Trophoblast cell (in vitro differentiated cells and primary cell): ENCODE results near the gene PALM3.
A peak's percentile ranks its signal among the peaks of the same experiment; 100 is the strongest.

Source experiments
- DNase-seq, 2 donors: peaks; one replicate each; pipeline ENCODE4 v3.0.0-alpha.2; 2016
- H2AFZ ChIP-seq: 2 replicates; pipeline ENCODE4 v1.6.1; 2013; ENCODE audit warnings: low read length, moderate library complexity, mild to moderate bottlenecking; ENCODE audit not compliant: insufficient read depth, poor library complexity
- H2AK5ac ChIP-seq: 2 replicates; pipeline ENCODE4 v1.6.1; 2013; ENCODE audit warnings: mild to moderate bottlenecking, low read length
- H2BK120ac ChIP-seq: 2 replicates; pipeline ENCODE4 v1.6.1; 2013; ENCODE audit warnings: low read length, mild to moderate bottlenecking, moderate library complexity; ENCODE audit not compliant: insufficient read depth, poor library complexity
- H2BK12ac ChIP-seq: 2 replicates; pipeline ENCODE4 v1.6.1; 2013; ENCODE audit warnings: mild to moderate bottlenecking, low read length, moderate library complexity
- H2BK5ac ChIP-seq: 2 replicates; pipeline ENCODE4 v1.6.1; 2013; ENCODE audit warnings: low read length, low read depth, moderate library complexity, mild to moderate bottlenecking; ENCODE audit not compliant: poor library complexity
- H3K14ac ChIP-seq: 2 replicates; pipeline ENCODE4 v1.6.1; 2013; ENCODE audit warnings: mild to moderate bottlenecking, low read length
- H3K18ac ChIP-seq: 2 replicates; pipeline ENCODE4 v1.6.1; 2013; ENCODE audit warnings: mild to moderate bottlenecking, low read length
- H3K23ac ChIP-seq: 2 replicates; pipeline ENCODE4 v1.6.1; 2013; ENCODE audit warnings: low read length
- H3K27ac ChIP-seq: 2 replicates; pipeline ENCODE4 v1.5.1; 2013; ENCODE audit warnings: low read depth, mild to moderate bottlenecking, inconsistent platforms, low read length, moderate library complexity
- H3K27me3 ChIP-seq: 2 replicates; pipeline ENCODE4 v1.6.1; 2013; ENCODE audit warnings: inconsistent platforms, mild to moderate bottlenecking, low read length, moderate library complexity; ENCODE audit not compliant: insufficient read depth
- H3K36me3 ChIP-seq, 2 experiments: 1 replicate in 1 of 2; 2 replicates in 1 of 2; pipeline ENCODE4 v1.6.1; 2013; ENCODE audit warnings: low read length in 2 of 2, mild to moderate bottlenecking in 2 of 2, moderate library complexity in 1 of 2; ENCODE audit not compliant: insufficient read depth in 2 of 2, control insufficient read depth in 1 of 2
- H3K4ac ChIP-seq: 2 replicates; pipeline ENCODE4 v1.6.1; 2013; ENCODE audit warnings: low read depth, mild to moderate bottlenecking, low read length, moderate library complexity
- H3K4me1 ChIP-seq, 2 experiments: 1 replicate in 1 of 2; 2 replicates in 1 of 2; pipeline ENCODE4 v1.6.1; 2013; ENCODE audit warnings: low read length in 2 of 2, mild to moderate bottlenecking in 2 of 2, moderate library complexity in 1 of 2; ENCODE audit not compliant: insufficient read depth in 2 of 2, control insufficient read depth in 1 of 2
- H3K4me2 ChIP-seq: 2 replicates; pipeline ENCODE4 v1.6.1; 2013; ENCODE audit warnings: inconsistent platforms, mild to moderate bottlenecking, low read length, moderate library complexity
- H3K4me3 ChIP-seq: 2 replicates; pipeline ENCODE4 v1.5.1; 2013; ENCODE audit warnings: mild to moderate bottlenecking, low read depth, low read length, inconsistent platforms
- H3K79me1 ChIP-seq: one replicate; pipeline ENCODE4 v1.6.1; 2013; ENCODE audit warnings: low read length
- H3K79me2 ChIP-seq: 2 replicates; pipeline ENCODE4 v1.6.1; 2013; ENCODE audit warnings: low read length, mild to moderate bottlenecking; ENCODE audit not compliant: control insufficient read depth, insufficient read depth, poor library complexity
- H3K9ac ChIP-seq: 2 replicates; pipeline ENCODE4 v1.6.1; 2013; ENCODE audit warnings: mild to moderate bottlenecking, low read length
- H3K9me3 ChIP-seq: 2 replicates; pipeline ENCODE4 v1.6.1; 2013; ENCODE audit warnings: low read depth, mild to moderate bottlenecking, control low read depth, inconsistent platforms, low read length; ENCODE audit not compliant: insufficient read depth
- H4K12ac ChIP-seq: 2 replicates; pipeline ENCODE4 v1.6.1; 2013; ENCODE audit warnings: low read depth, mild to moderate bottlenecking, low read length, moderate library complexity
- H4K8ac ChIP-seq: 2 replicates; pipeline ENCODE4 v1.6.1; 2013; ENCODE audit warnings: low read depth, mild to moderate bottlenecking, low read length, moderate library complexity
- H4K91ac ChIP-seq: one replicate; pipeline ENCODE4 v1.6.1; 2013; ENCODE audit warnings: low read depth, mild to moderate bottlenecking, low read length, moderate library complexity
- WGBS: extraction: QIAGEN DNeasy Blood & Tissue Kit; methylation state at CpG from one replicate; pipeline ENCODE4 v1.1.7; 2013; ENCODE audit warnings: missing lambda C conversion rate; ENCODE audit not compliant: insufficient read length, insufficient coverage; ENCODE audit errors: extremely low coverage; 5-methylcytosine and 5-hydroxymethylcytosine counted together

Gene PALM3

GRCh38 chr19:14061081-14061749 lies 661 bp downstream of the PALM3 start:
- no peak overlapping the region for H3K4me2 ChIP-seq
- no peaks in the 10 kb centered on the region for H3K9me3 ChIP-seq
- H2BK12ac ChIP-seq: peak overlapping the region; percentile 18
- no peak overlapping the region for H3K23ac ChIP-seq
- H4K12ac ChIP-seq: no peak overlapping the region
- H4K91ac ChIP-seq: peak overlapping the region; percentile 70
- no peaks in the 10 kb centered on the region for H3K36me3 ChIP-seq
- peak overlapping the region; percentile 20 for H3K14ac ChIP-seq
- H3K4me3 ChIP-seq: no peak overlapping the region
- peak overlapping the region; percentile 26 for H4K8ac ChIP-seq
- peak overlapping the region; percentile 24 for H2BK5ac ChIP-seq
- no CpG with 5 or more reads among the region's 9 CpGs for WGBS
- peak overlapping the region; percentile 67 for H3K27ac ChIP-seq
- peaks cover 3% of the 10 kb centered on the region for H3K79me1 ChIP-seq
- DNase-seq: peak; percentile 70 to 84
- H3K4ac ChIP-seq: no peak overlapping the region
- peaks cover 0 to 7% of the 10 kb centered on the region in 2 experiments for H3K4me1 ChIP-seq
- H3K27me3 ChIP-seq: peaks cover 3% of the 10 kb centered on the region
- H2AFZ ChIP-seq: no peak overlapping the region
- no peak overlapping the region for H2AK5ac ChIP-seq
- H3K79me2 ChIP-seq: no peaks in the 10 kb centered on the region
- H3K18ac ChIP-seq: no peak overlapping the region
- H3K9ac ChIP-seq: no peak overlapping the region
- peak overlapping the region; percentile 64 for H2BK120ac ChIP-seq

DNA sequence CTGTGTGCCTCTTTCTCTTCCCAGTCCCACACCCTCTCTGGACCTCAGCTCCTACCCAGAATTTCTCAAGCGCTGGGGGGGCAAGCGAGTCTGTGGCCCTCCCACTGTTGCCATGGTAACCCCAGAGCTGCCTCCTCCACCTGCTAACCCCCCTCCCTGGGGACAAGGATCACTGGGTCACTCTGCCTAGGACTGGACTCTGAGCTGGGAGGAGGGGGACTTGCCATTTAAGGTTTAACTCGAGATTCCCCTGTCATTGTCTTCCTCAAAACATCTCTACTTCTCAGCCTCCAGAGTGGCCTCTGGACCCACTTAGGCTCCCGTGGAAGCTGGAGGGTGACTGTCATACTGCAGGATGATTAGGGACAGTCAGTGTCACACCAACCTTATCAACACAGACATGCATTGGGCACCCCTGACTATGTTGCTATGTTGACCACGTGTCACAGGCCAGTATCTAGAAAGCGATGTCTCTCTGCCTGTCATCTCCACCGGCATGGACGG lies 2.2 kb downstream of the PALM3 start:
- Histone ChIP-seq H4K12ac (no peak overlapping the region), H3K9me3 (no peaks in the 10 kb centered on the region), H4K8ac (no peak overlapping the region), H3K4ac (no peak overlapping the region), H3K18ac (no peak overlapping the region), H3K23ac (no peak overlapping the region), H3K27ac (no peak overlapping the region), H2AK5ac (no peak overlapping the region), H3K4me3 (no peak overlapping the region), H3K36me3 (no peaks in the 10 kb centered on the region), H2AFZ (no peak overlapping the region), H3K79me2 (no peaks in the 10 kb centered on the region), H2BK12ac (peak overlapping the region; percentile 25), H2BK120ac (no peak overlapping the region), H3K9ac (no peak overlapping the region), H3K14ac (no peak overlapping the region), H3K4me2 (no peak overlapping the region), H2BK5ac (no peak overlapping the region), H3K4me1 (peaks cover 0 to 7% of the 10 kb centered on the region in 2 experiments), H3K79me1 (peaks cover 3% of the 10 kb centered on the region), H3K27me3 (peaks cover 3% of the 10 kb centered on the region), H4K91ac (no peak overlapping the region)
- peak in 1 of 2 donors; percentile 13 for DNase-seq
- no CpG with 5 or more reads among the region's 8 CpGs for WGBS

DNA sequence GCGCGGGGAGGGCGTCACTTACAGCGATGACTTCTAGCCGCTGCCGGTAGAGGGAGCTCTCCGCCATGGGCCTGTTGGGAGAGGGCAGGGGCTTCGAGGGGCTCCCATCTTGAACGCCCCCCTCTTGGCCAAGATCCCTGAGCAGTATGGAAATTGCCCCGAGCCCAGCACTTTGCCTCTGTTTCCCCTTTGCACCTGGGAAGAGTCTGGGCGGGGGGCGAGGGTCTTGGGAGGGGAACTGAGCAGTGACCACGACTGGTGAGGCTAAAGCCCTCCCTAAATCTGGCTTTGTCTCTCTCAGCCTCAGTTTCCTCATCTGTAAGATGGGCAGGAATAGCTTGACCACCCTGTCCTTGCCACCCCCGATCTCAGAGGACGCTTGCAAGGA lies 2.8 kb downstream of the PALM3 start:
- Histone ChIP-seq H4K8ac (no peak overlapping the region), H3K4me2 (no peak overlapping the region), H3K18ac (no peak overlapping the region), H3K14ac (no peak overlapping the region), H2AK5ac (no peak overlapping the region), H3K9me3 (no peaks in the 10 kb centered on the region), H2BK120ac (no peak overlapping the region), H2AFZ (no peak overlapping the region), H3K27ac (no peak overlapping the region), H4K91ac (no peak overlapping the region), H3K4me3 (no peak overlapping the region), H3K23ac (no peak overlapping the region), H4K12ac (no peak overlapping the region), H3K79me2 (no peaks in the 10 kb centered on the region), H3K36me3 (no peaks in the 10 kb centered on the region), H3K79me1 (peaks cover 3% of the 10 kb centered on the region), H3K9ac (no peak overlapping the region), H3K4ac (no peak overlapping the region), H2BK12ac (no peak overlapping the region), H3K27me3 (peaks cover 3% of the 10 kb centered on the region), H2BK5ac (no peak overlapping the region), H3K4me1 (peaks cover 0 to 7% of the 10 kb centered on the region in 2 experiments)
- DNase-seq: no peak
- no CpG with 5 or more reads among the region's 15 CpGs for WGBS

GRCh38 chr19:14058182-14059092 lies 3.4 kb downstream of the PALM3 start:
- H3K27me3 ChIP-seq: peaks cover 3% of the 10 kb centered on the region
- DNase-seq: no peak
- H2BK12ac ChIP-seq: no peak overlapping the region
- H3K9ac ChIP-seq: no peak overlapping the region
- H4K91ac ChIP-seq: no peak overlapping the region
- no peak overlapping the region for H3K14ac ChIP-seq
- no peaks in the 10 kb centered on the region for H3K9me3 ChIP-seq
- peaks cover 0 to 7% of the 10 kb centered on the region in 2 experiments for H3K4me1 ChIP-seq
- no peak overlapping the region for H3K23ac ChIP-seq
- no peaks in the 10 kb centered on the region for H3K79me2 ChIP-seq
- H2AK5ac ChIP-seq: no peak overlapping the region
- peaks cover 3% of the 10 kb centered on the region for H3K79me1 ChIP-seq
- H2AFZ ChIP-seq: no peak overlapping the region
- no peak overlapping the region for H3K27ac ChIP-seq
- no peaks in the 10 kb centered on the region for H3K36me3 ChIP-seq
- no peak overlapping the region for H3K4me3 ChIP-seq
- no peak overlapping the region for H3K18ac ChIP-seq
- H3K4me2 ChIP-seq: no peak overlapping the region
- no peak overlapping the region for H2BK120ac ChIP-seq
- H4K8ac ChIP-seq: no peak overlapping the region
- WGBS: 100% methylated on average over 3 of the region's 17 CpGs
- H3K4ac ChIP-seq: no peak overlapping the region
- H4K12ac ChIP-seq: no peak overlapping the region
- H2BK5ac ChIP-seq: no peak overlapping the region
